K562 (cell line): Measurements from ENCODE around the gene MERTK.

ENCODE experiments used
- EP300 ChIP-seq: IDR thresholded peaks from 2 replicates; pipeline ENCODE4 v1.6.1; 2012; ENCODE audit warnings: low read length, improper control_type of control experiment
- TF ChIP-seq, protein P1 (sequence below), 2 experiments: fragments of 450-650 bp; IDR thresholded peaks; 2 replicates each; pipeline ENCODE4 v1.6.1; 2016

DNA sequence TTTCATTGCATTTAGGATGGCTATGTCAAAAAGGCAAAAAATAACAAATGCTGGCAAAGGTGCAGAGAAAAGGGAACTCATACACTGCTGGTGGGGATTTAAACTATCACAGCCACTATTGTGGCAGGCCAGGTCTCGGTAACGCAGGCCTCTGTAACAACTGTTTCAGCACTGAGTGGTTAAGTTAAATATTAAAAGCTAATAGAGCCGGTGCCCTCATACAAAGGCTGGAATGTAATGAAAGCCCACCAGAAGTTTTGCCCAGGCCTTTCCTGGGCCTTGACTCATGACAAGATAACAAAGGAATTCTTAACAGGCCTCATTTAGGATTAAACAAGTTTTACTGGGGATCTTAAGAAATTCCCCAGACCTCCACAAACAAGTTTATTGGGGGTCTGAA is 10.7 kb downstream of the MERTK start:
- TF ChIP-seq, protein P1, sequence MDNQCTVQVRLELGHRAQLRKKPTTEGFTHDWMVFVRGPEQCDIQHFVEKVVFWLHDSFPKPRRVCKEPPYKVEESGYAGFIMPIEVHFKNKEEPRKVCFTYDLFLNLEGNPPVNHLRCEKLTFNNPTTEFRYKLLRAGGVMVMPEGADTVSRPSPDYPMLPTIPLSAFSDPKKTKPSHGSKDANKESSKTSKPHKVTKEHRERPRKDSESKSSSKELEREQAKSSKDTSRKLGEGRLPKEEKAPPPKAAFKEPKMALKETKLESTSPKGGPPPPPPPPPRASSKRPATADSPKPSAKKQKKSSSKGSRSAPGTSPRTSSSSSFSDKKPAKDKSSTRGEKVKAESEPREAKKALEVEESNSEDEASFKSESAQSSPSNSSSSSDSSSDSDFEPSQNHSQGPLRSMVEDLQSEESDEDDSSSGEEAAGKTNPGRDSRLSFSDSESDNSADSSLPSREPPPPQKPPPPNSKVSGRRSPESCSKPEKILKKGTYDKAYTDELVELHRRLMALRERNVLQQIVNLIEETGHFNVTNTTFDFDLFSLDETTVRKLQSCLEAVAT (IDR thresholded peaks at IDR 0.05), result no peak
- no peak for TF ChIP-seq EP300
